Right lobe of liver (tissue), 4 donors: Measurements from ENCODE around the gene DENND2A.
"Not testable (repeated sequence)": the region's sequence is repeated elsewhere in the genome, so short reads cannot be mapped to it uniquely, and the experiment has no call there.

Experiments
- CTCF ChIP-seq, 4 donors: fragments of 200-600 bp in 3 of 4; fragments of 450-650 bp in 1 of 4; IDR thresholded peaks; one replicate each; pipeline versions ENCODE4 v1.5.1 to v1.8.0; 2016 to 2022; ENCODE audit warnings: antibody characterized with exemption in 4 of 4, mild to moderate bottlenecking in 2 of 4
- POLR2A ChIP-seq: fragments of 450-650 bp; IDR thresholded peaks from one replicate; pipeline ENCODE4 v1.6.1; 2017; ENCODE audit warnings: antibody characterized with exemption, mild to moderate bottlenecking
- donor health status: DM: no; HTN: no; CAD: no.
- donor health status: DM: no; HTN: no; CAD: no.
- donor health status: DM: no; HTN: yes; CAD: no.

GRCh38 chr7:140507556-140507955 is 133.1 kb downstream of the DENND2A start:
- TF ChIP-seq POLR2A; CTCF (IDR thresholded peaks at IDR 0.05): not testable (repeated sequence)
